Measurements from ENCODE around the gene UBQLNL. TPM values are rescaled to one million over a fixed set of nuclear protein-coding genes. Genes with fewer than 3 reads are reported as not detected.

UBQLNL gene
- total RNA-seq, 4 donors from 2014 or later, result 0.27 TPM; not detected in 3

- H3K27me3 ChIP-seq, result no peaks in the 10 kb centered on the region
- H3K4me1 ChIP-seq, result no peaks in the 10 kb centered on the region
- no peak overlapping the region for H3K4me3 ChIP-seq
- TF ChIP-seq CTCF (IDR thresholded peaks at IDR 0.05) (no peak), POLR2A (IDR thresholded peaks at IDR 0.05) (no peak)
- H3K36me3 ChIP-seq, result no peaks in the 10 kb centered on the region
- no peaks in the 10 kb centered on the region for H3K9me3 ChIP-seq
- 60 to 69% methylated on average over 3 to 6 of the region's 6 CpGs for WGBS, 2 donors
- DNase-seq, result no peak
- intact Hi-C loops (cut with DNase I), result no loop called here
- H3K27ac ChIP-seq, result no peak overlapping the region
Measured at GRCh38 chr11:5500393-5500801, 16.1 kb downstream of the UBQLNL start.

DNA sequence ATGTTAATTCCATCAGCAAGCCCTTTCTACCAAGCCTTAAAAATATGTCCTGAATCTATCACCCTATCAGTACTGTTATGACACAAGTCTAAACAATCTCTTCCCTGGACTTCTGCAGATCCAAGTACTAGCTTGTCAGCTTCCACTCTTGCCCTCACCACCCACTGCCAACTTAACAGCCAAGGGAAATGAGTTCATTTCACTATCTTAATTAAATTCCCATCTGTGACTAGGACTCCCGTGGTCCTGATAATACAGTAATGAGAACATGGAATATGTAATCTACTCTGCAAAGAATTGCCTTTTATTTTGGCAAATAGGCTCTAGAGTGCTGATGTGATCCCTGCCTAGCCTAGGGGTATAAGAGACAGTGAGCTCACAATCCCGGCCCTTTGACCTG lies 16.8 kb downstream of the UBQLNL start:
- WGBS, 2 donors, result 45 to 71% methylated on average over 2 of the region's 2 CpGs
- intact Hi-C loops (cut with DNase I), result no loop called here
- DNase-seq, result no peak
- TF ChIP-seq POLR2A (IDR thresholded peaks at IDR 0.05) (no peak), CTCF (IDR thresholded peaks at IDR 0.05) (no peak)
- H3K9me3 ChIP-seq, result no peaks in the 10 kb centered on the region
- no peaks in the 10 kb centered on the region for H3K4me1 ChIP-seq
- no peak overlapping the region for H3K27ac ChIP-seq
- H3K4me3 ChIP-seq, result no peak overlapping the region
- H3K27me3 ChIP-seq, result no peaks in the 10 kb centered on the region
- H3K36me3 ChIP-seq, result no peaks in the 10 kb centered on the region

GRCh38 chr11:5489576-5490357 lies 26.7 kb downstream of the UBQLNL start:
- Histone ChIP-seq H3K36me3 (no peaks in the 10 kb centered on the region), H3K27ac (no peak overlapping the region), H3K27me3 (no peaks in the 10 kb centered on the region), H3K4me1 (no peaks in the 10 kb centered on the region), H3K4me3 (no peak overlapping the region), H3K9me3 (no peaks in the 10 kb centered on the region)
- DNase-seq, result no peak
- no peak for TF ChIP-seq CTCF (IDR thresholded peaks at IDR 0.05)
- TF ChIP-seq POLR2A (IDR thresholded peaks at IDR 0.05), result no peak
- intact Hi-C loops (cut with DNase I), result no loop called here
- 43 to 46% methylated on average over 4 to 5 of the region's 5 CpGs for WGBS, 2 donors

GRCh38 chr11:5488798-5489399 lies 27.6 kb downstream of the UBQLNL start:
- no peak overlapping the region for H3K27ac ChIP-seq
- H3K27me3 ChIP-seq, result no peaks in the 10 kb centered on the region
- no peaks in the 10 kb centered on the region for H3K9me3 ChIP-seq
- 92 to 100% methylated on average over 4 of the region's 4 CpGs for WGBS, 2 donors
- H3K4me1 ChIP-seq, result no peaks in the 10 kb centered on the region
- intact Hi-C loops (cut with DNase I), result no loop called here
- H3K36me3 ChIP-seq, result no peaks in the 10 kb centered on the region
- TF ChIP-seq CTCF (IDR thresholded peaks at IDR 0.05), result no peak
- TF ChIP-seq POLR2A (IDR thresholded peaks at IDR 0.05), result no peak
- DNase-seq, result no peak
- H3K4me3 ChIP-seq, result no peak overlapping the region

DNA sequence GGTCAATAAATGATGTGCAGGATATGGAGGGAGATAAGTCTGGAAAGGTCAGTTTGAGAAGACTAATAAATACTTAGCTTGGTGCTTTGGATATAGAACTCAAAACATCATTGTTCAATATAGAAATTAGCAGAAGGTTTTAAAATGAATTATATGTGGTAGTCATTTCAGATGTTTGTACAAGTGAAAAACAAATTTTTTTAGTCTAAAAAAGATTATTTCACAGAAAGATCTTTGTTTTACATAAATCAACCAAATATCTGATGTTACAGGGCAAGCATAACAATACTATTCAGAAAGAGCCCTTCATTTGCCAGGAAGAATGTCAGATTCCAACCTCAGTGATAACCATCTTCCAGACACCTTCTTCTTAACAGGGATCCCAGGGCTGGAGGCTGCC lies 28.1 kb downstream of the UBQLNL start, which contains the start of gene OR52D1:
OR52D1 (plus strand) TSS at position 301 of the 400 bp plus-strand sequence; CDS start at position 323, 22 bp downstream.
- Histone ChIP-seq H3K27me3 (no peaks in the 10 kb centered on the region), H3K4me1 (no peaks in the 10 kb centered on the region), H3K4me3 (no peak within 1 kb of the TSS), H3K36me3 (no peaks in the 10 kb centered on the region), H3K9me3 (no peaks in the 10 kb centered on the region), H3K27ac (no peak within 1 kb of the TSS)
- TF ChIP-seq POLR2A (IDR thresholded peaks at IDR 0.05), result no peak
- no peak for TF ChIP-seq CTCF (IDR thresholded peaks at IDR 0.05)
- intact Hi-C loops (cut with DNase I), result no loop called here
- DNase-seq, result no peak
